ENCODE measurements around the gene UBA7.

UBA7 gene

DNA sequence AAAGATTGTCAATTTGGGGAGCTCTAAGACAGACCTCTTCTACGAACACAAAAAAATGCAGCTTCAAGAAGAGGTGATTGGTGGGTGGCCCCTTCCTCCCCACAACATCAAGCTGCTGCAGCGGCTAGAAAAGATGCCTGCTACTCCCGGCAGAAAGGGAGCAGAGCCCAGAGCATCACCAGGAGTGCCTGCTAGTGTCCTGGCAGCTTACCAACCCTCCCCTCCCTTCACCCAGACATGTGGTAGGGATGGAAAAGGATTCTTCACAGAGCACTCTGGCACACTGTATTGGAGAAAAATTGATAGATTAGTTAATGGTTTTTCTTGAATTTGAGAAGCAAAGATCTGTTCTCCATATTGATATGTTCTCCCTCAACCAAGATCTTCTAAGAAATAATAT lies 38.2 kb downstream of the UBA7 start:
- TF ChIP-seq EP300 (IDR thresholded peaks at IDR 0.05; ENCODE audit: borderline replicate concordance) (no peak), RAD21 (IDR thresholded peaks at IDR 0.05; ENCODE audit: low read depth) (no peak), TEAD4 (IDR thresholded peaks at IDR 0.05) (no peak), TAF1 (IDR thresholded peaks at IDR 0.05; ENCODE audit: low read depth) (no peak), FOXM1 (IDR thresholded peaks at IDR 0.05; ENCODE audit: borderline replicate concordance, low read depth) (no peak), EGR1 (IDR thresholded peaks at IDR 0.05) (no peak), TCF12 (IDR thresholded peaks at IDR 0.05; ENCODE audit: low read depth) (no peak), YY1 (IDR thresholded peaks at IDR 0.05; ENCODE audit: low read depth) (no peak), CREB1 (IDR thresholded peaks at IDR 0.05; ENCODE audit: low read depth) (no peak)
- TF ChIP-seq, protein P1, sequence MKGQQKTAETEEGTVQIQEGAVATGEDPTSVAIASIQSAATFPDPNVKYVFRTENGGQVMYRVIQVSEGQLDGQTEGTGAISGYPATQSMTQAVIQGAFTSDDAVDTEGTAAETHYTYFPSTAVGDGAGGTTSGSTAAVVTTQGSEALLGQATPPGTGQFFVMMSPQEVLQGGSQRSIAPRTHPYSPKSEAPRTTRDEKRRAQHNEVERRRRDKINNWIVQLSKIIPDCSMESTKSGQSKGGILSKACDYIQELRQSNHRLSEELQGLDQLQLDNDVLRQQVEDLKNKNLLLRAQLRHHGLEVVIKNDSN (IDR thresholded peaks at IDR 0.05), result no peak
- TF ChIP-seq, protein P2, sequence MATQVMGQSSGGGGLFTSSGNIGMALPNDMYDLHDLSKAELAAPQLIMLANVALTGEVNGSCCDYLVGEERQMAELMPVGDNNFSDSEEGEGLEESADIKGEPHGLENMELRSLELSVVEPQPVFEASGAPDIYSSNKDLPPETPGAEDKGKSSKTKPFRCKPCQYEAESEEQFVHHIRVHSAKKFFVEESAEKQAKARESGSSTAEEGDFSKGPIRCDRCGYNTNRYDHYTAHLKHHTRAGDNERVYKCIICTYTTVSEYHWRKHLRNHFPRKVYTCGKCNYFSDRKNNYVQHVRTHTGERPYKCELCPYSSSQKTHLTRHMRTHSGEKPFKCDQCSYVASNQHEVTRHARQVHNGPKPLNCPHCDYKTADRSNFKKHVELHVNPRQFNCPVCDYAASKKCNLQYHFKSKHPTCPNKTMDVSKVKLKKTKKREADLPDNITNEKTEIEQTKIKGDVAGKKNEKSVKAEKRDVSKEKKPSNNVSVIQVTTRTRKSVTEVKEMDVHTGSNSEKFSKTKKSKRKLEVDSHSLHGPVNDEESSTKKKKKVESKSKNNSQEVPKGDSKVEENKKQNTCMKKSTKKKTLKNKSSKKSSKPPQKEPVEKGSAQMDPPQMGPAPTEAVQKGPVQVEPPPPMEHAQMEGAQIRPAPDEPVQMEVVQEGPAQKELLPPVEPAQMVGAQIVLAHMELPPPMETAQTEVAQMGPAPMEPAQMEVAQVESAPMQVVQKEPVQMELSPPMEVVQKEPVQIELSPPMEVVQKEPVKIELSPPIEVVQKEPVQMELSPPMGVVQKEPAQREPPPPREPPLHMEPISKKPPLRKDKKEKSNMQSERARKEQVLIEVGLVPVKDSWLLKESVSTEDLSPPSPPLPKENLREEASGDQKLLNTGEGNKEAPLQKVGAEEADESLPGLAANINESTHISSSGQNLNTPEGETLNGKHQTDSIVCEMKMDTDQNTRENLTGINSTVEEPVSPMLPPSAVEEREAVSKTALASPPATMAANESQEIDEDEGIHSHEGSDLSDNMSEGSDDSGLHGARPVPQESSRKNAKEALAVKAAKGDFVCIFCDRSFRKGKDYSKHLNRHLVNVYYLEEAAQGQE (IDR thresholded peaks at IDR 0.05; ENCODE audit: low read depth), result no peak
- TF ChIP-seq, protein P3, sequence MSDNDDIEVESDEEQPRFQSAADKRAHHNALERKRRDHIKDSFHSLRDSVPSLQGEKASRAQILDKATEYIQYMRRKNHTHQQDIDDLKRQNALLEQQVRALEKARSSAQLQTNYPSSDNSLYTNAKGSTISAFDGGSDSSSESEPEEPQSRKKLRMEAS (IDR thresholded peaks at IDR 0.05), result no peak

DNA sequence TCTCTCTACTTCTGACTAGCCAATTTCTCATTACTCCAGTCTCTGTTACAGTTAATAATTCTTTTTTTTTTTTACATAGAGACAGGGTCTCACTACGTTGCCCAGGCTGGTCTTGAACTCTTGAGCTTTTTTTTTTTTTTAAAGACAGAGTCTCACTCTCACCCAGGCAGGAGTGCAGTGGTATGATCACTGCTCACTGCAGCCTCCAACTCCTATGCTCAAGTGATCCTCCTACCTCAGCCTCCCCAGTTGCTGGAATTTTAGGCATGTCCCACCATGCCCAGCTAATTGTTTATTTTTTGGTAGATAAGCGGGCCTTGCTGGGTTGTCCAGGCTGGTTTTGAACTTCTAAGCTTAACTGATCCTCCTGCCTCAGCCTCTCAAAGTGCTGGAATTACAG lies 41.0 kb downstream of the UBA7 start:
- TF ChIP-seq NFIC (IDR thresholded peaks at IDR 0.05) (no peak), TAF1 (IDR thresholded peaks at IDR 0.05; ENCODE audit: low read depth) (no peak), EP300 (IDR thresholded peaks at IDR 0.05; ENCODE audit: borderline replicate concordance) (no peak), ZBTB7A (IDR thresholded peaks at IDR 0.05; ENCODE audit: low read depth) (no peak), TEAD4 (IDR thresholded peaks at IDR 0.05) (no peak), CEBPB (IDR thresholded peaks at IDR 0.05) (no peak), CREB1 (IDR thresholded peaks at IDR 0.05; ENCODE audit: low read depth) (no peak), FOXM1 (IDR thresholded peaks at IDR 0.05; ENCODE audit: borderline replicate concordance, low read depth) (no peak)
- TF ChIP-seq, protein P1 (IDR thresholded peaks at IDR 0.05), result no peak
- TF ChIP-seq, protein P2 (IDR thresholded peaks at IDR 0.05; ENCODE audit: low read depth), result no peak

DNA sequence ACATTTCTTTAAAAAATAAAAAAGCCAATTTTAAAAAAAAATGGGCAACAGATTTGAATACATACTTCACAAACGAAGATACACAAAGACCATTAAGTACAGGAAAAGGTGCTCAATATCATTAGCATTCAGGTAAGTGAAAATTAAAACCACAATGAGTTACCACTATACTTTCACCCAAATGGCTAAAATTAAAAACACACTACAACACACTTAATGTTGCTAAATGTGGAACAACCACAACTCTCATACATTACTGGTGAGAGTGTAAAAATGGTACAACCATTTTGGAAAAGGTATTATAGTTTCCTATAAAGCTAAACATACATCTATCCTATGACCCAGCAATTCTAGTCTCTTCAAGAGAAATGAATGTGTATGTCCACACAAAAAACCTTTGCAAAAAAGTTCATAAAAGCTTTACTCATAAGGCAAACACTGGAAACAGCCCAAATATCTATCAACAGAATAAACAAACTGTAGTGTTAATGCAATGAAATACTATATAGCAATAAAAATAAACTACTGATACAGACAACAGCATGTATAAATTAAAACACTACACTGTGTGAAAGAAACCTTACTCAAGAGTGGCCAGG lies 42.3 kb downstream of the UBA7 start:
- TF ChIP-seq, protein P3 (IDR thresholded peaks at IDR 0.05), result no peak
- TF ChIP-seq NFIC (IDR thresholded peaks at IDR 0.05) (no peak), EGR1 (IDR thresholded peaks at IDR 0.05) (no peak), TAF1 (IDR thresholded peaks at IDR 0.05; ENCODE audit: low read depth) (no peak), FOXM1 (IDR thresholded peaks at IDR 0.05; ENCODE audit: borderline replicate concordance, low read depth) (no peak), CEBPB (IDR thresholded peaks at IDR 0.05) (no peak), TEAD4 (IDR thresholded peaks at IDR 0.05) (no peak), RAD21 (IDR thresholded peaks at IDR 0.05; ENCODE audit: low read depth) (no peak)

DNA sequence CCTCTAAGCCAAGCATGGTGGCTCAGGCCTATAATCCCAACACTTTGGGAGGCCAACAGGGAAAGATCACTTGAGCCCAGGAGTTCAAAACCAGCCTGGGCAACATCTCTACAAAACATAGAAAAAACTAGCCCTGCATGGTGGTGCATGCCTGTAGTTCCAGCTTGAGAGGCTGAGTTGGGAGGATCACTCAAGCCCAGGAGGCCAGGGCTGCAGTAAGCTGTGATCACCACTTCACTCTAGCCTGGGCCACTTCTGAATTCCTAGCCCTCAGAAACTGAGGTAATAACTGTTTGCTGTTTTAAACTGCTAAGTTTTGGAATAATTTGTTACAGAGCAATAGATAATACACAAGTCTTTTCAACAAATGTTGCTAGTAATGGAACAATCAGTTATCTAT lies 43.8 kb downstream of the UBA7 start:
- TF ChIP-seq, protein P1 (IDR thresholded peaks at IDR 0.05), result no peak
- no peak for TF ChIP-seq RAD21 (IDR thresholded peaks at IDR 0.05; ENCODE audit: low read depth)
- TF ChIP-seq YY1 (IDR thresholded peaks at IDR 0.05; ENCODE audit: low read depth), result no peak
- TF ChIP-seq CREB1 (IDR thresholded peaks at IDR 0.05; ENCODE audit: low read depth), result no peak
- TF ChIP-seq FOXM1 (IDR thresholded peaks at IDR 0.05; ENCODE audit: borderline replicate concordance, low read depth), result no peak
- TF ChIP-seq TAF1 (IDR thresholded peaks at IDR 0.05; ENCODE audit: low read depth), result no peak
- no peak for TF ChIP-seq EGR1 (IDR thresholded peaks at IDR 0.05)
- no peak for TF ChIP-seq CEBPB (IDR thresholded peaks at IDR 0.05)
- TF ChIP-seq, protein P2 (IDR thresholded peaks at IDR 0.05; ENCODE audit: low read depth), result no peak
- no peak for TF ChIP-seq EP300 (IDR thresholded peaks at IDR 0.05; ENCODE audit: borderline replicate concordance)
- no peak for TF ChIP-seq NFIC (IDR thresholded peaks at IDR 0.05)
- TF ChIP-seq ZBTB7A (IDR thresholded peaks at IDR 0.05; ENCODE audit: low read depth), result no peak
- no peak for TF ChIP-seq TCF12 (IDR thresholded peaks at IDR 0.05; ENCODE audit: low read depth)

Data from Ishikawa (cell line).